OCI-LY7 (cell line): ENCODE results near the gene RAB11FIP4. TPM values are rescaled to one million over a fixed set of nuclear protein-coding genes. Genes with fewer than 3 reads are reported as not detected.

Experiments
- BruUV-seq: library from RNA; stranded (reverse); fragments of 400-500 nt; replicated peaks from 2 replicates; lab custom pipeline; 2021; lab: Mats Ljungman, UMichigan
- CTCF ChIA-PET: fragments of 300-600 bp; sonication (Branson Sonifier 250); formaldehyde crosslinking; loops from one replicate; lab custom pipeline; 2022; ENCODE audit warnings: antibody characterized with exemption; ENCODE audit not compliant: unreplicated experiment; lab: Charles Lee
- POLR2A ChIA-PET: fragments of 300-600 bp; sonication (Branson Sonifier 250); formaldehyde crosslinking; loops from one replicate; lab custom pipeline; 2022; ENCODE audit warnings: antibody characterized with exemption; lab: Charles Lee
- DNase-seq: peaks from one replicate; pipeline ENCODE4 v3.0.0-alpha.2; 2015; ENCODE audit warnings: low spot score
- H2AFZ ChIP-seq: fragments of 200-600 bp; sonication (generic), shearing (Covaris generic); 2 replicates; pipeline ENCODE4 v1.6.1; 2014; ENCODE audit warnings: mild to moderate bottlenecking, antibody characterized with exemption, low read length, moderate library complexity
- H3K27ac ChIP-seq: fragments of 200-600 bp; sonication (generic); 2 replicates; pipeline ENCODE4 v1.5.1; 2014; ENCODE audit warnings: mixed run types, low read depth, mild to moderate bottlenecking, moderate library complexity, low read length, inconsistent platforms; ENCODE audit not compliant: poor library complexity, severe bottlenecking
- H3K36me3 ChIP-seq: fragments of 200-600 bp; sonication (generic); 2 replicates; pipeline ENCODE4 v1.6.1; 2014; ENCODE audit warnings: mild to moderate bottlenecking, antibody characterized with exemption, low read length, moderate library complexity, mixed read lengths; ENCODE audit not compliant: insufficient read depth
- H3K4me1 ChIP-seq: fragments of 200-600 bp; sonication (generic); 2 replicates; pipeline ENCODE4 v1.5.1; 2014; ENCODE audit warnings: mild to moderate bottlenecking, low read length; ENCODE audit not compliant: insufficient read depth, poor library complexity, severe bottlenecking
- H3K4me2 ChIP-seq: fragments of 200-600 bp; sonication (generic); 2 replicates; pipeline ENCODE4 v1.6.1; 2014; ENCODE audit warnings: mild to moderate bottlenecking, low read length
- H3K4me3 ChIP-seq: fragments of 200-600 bp; sonication (generic); 2 replicates; pipeline ENCODE4 v1.5.1; 2014; ENCODE audit warnings: mild to moderate bottlenecking, low read depth, low read length; ENCODE audit not compliant: poor library complexity, severe bottlenecking
- H3K79me2 ChIP-seq: fragments of 200-600 bp; sonication (generic); 2 replicates; pipeline ENCODE4 v1.6.1; 2016; ENCODE audit warnings: low read depth, mild to moderate bottlenecking, low read length, moderate library complexity, mixed read lengths; ENCODE audit not compliant: insufficient read depth
- H3K9me2 ChIP-seq: fragments of 200-600 bp; sonication (generic); 2 replicates; pipeline ENCODE4 v1.6.1; 2016; ENCODE audit warnings: mild to moderate bottlenecking, low read length, mixed read lengths; ENCODE audit not compliant: insufficient read depth
- H3K9me3 ChIP-seq: fragments of 200-600 bp; sonication (generic); 2 replicates; pipeline ENCODE4 v1.6.1; 2014; ENCODE audit warnings: mild to moderate bottlenecking, mixed run types, low read length, mixed read lengths
- H4K20me1 ChIP-seq: fragments of 200-600 bp; sonication (generic); 2 replicates; pipeline ENCODE4 v1.6.1; 2014; ENCODE audit warnings: mild to moderate bottlenecking, antibody characterized with exemption, low read length, moderate library complexity, mixed read lengths; ENCODE audit not compliant: insufficient read depth
- EZH2phosphoT487 ChIP-seq: fragments of 200-600 bp; sonication (generic); IDR thresholded peaks from 2 replicates; pipeline ENCODE4 v1.6.1; 2018; ENCODE audit warnings: low read depth, borderline replicate concordance, mild to moderate bottlenecking, mixed run types, antibody characterized with exemption, low read length, moderate library complexity, mixed read lengths
- intact Hi-C: fragments of 100-400 bp; cut with micrococcal nuclease; formaldehyde crosslinking; loops from one replicate; pipeline ENCODE4 v1.10.0; 2022; ENCODE audit not compliant: unreplicated experiment
- total RNA-seq, 2 experiments: library from RNA; depleted of rRNA in 1 of 2; stranded (reverse); fragments of >200 nt in 1 of 2; shearing (Covaris generic) in 1 of 2; gene quantifications; 2 replicates each; pipeline ENCODE4 v1.2.3, GENCODE V29; 2014 to 2022
- TF ChIP-seq, protein P1 (sequence below): fragments of 200-600 bp; sonication (generic); conservative IDR thresholded peaks from 2 replicates; pipeline ENCODE4 v1.5.1; 2014; ENCODE audit warnings: mild to moderate bottlenecking, antibody characterized with exemption, low read length, moderate library complexity, mixed read lengths

The RAB11FIP4 gene
- total RNA-seq, 2 experiments from 2014 or later = 5.8 to 15.0 TPM

DNA sequence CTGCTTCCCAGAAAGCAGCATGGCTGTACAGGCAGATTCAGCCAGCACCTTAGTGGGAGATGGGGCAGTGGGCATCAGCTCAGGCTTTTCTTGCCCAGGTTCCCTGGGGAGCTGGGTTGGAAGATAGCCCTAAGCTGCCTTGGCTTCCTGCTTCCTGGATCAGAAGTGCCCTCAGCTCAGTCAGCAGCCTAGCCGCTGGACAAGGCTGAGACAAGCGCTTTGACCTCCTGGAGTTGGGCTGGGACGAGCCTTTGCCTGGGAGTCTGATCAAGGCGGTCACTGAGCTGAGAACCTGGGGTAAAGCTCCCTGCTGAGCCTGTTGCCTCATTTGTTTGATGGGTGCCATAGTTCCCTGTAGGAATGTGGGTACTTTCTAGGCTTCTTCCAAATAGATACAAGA, 190.0 kb downstream of the RAB11FIP4 start:
- no peaks in the 10 kb centered on the region for H3K9me2 ChIP-seq
- TF ChIP-seq, protein P1, sequence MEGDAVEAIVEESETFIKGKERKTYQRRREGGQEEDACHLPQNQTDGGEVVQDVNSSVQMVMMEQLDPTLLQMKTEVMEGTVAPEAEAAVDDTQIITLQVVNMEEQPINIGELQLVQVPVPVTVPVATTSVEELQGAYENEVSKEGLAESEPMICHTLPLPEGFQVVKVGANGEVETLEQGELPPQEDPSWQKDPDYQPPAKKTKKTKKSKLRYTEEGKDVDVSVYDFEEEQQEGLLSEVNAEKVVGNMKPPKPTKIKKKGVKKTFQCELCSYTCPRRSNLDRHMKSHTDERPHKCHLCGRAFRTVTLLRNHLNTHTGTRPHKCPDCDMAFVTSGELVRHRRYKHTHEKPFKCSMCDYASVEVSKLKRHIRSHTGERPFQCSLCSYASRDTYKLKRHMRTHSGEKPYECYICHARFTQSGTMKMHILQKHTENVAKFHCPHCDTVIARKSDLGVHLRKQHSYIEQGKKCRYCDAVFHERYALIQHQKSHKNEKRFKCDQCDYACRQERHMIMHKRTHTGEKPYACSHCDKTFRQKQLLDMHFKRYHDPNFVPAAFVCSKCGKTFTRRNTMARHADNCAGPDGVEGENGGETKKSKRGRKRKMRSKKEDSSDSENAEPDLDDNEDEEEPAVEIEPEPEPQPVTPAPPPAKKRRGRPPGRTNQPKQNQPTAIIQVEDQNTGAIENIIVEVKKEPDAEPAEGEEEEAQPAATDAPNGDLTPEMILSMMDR = no peak
- no peak for TF ChIP-seq EZH2phosphoT487
- no peak overlapping the region for H3K4me3 ChIP-seq
- DNase-seq = no peak
- POLR2A ChIA-PET = no interaction called here
- intact Hi-C loops = no loop called here
- no TSS peak for BruUV-seq
- CTCF ChIA-PET = no interaction called here
- no peaks in the 10 kb centered on the region for H3K36me3 ChIP-seq
- no peak overlapping the region for H3K27ac ChIP-seq
- no peaks in the 10 kb centered on the region for H3K4me1 ChIP-seq
- no peaks in the 10 kb centered on the region for H3K79me2 ChIP-seq
- no peaks in the 10 kb centered on the region for H4K20me1 ChIP-seq
- H2AFZ ChIP-seq = no peak overlapping the region
- no peak overlapping the region for H3K4me2 ChIP-seq
- H3K9me3 ChIP-seq = no peaks in the 10 kb centered on the region

DNA sequence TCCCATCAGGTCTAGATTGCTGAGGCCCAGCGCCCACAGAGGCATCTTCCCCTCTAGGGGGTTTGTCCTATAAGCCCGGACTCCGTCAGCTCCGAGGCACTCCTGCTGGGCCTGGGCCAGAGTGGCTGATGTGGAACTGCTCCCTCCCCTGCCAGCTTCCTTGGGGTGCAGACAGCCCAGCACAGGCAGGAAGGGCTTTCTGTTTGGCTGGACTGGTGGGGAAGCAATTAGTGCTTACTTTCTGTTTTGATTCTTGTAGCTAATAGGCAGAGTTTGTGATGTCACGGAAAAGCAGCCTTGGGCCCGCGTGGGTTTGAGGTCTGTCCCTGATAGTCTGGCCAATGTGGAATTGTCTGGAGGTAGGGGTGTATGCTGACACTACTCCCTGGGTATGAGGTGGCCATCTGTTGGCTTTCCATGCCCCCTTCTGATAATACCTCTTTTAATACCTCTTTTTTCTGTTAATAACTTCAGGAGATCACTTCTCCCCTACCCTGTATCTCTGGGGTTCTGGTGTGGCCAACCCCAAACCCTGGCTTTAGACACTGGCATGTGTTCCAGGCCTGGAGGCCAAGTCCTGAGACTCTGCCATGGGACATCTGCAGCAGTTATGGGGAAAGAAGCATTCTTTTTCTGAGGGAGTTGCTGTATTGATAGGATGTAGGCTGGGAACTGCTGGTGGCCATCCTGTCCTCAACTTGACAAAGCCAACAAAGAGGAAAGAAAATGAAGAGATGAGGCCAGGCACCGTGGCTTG, 190.9 kb downstream of the RAB11FIP4 start:
- BruUV-seq = no TSS peak
- intact Hi-C loops = no loop called here
- Histone ChIP-seq H3K9me3 (no peaks in the 10 kb centered on the region), H3K9me2 (no peaks in the 10 kb centered on the region), H3K4me2 (no peak overlapping the region), H3K4me3 (no peak overlapping the region), H3K4me1 (no peaks in the 10 kb centered on the region), H4K20me1 (no peaks in the 10 kb centered on the region), H3K27ac (no peak overlapping the region), H3K36me3 (no peaks in the 10 kb centered on the region), H3K79me2 (no peaks in the 10 kb centered on the region), H2AFZ (no peak overlapping the region)
- ChIA-PET POLR2A (no interaction called here), CTCF (no interaction called here)
- no peak for TF ChIP-seq EZH2phosphoT487
- TF ChIP-seq, protein P1 = no peak
- DNase-seq = no peak

DNA sequence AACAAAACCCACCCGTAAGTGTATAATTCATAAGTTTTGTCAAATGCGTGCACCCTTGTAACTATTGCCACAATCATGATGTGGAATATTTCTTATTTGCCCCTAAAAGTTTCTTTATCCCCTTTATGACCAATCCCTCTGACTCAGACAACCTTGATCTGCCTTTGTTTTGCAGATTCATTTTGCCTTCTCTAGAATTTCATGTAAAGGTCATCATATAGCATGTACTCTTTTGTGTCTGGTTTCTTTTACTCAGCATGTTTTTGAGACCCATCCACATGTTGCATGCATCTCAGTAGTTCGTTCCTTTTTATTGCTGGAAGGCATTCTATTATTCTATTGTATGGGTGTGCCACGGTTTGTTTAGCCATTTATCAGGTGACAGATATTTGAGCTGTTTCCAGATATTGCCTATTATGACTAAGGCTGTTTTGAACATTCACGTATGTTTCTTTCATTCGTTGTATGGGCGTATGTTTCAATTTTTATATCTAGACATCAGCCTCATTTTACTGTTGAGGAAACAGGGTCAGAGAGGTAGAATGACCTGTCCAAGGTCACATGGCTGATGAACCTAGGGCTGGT, 192.4 kb downstream of the RAB11FIP4 start:
- POLR2A ChIA-PET = no interaction called here

More for the DNA sequence above, 192.4 kb downstream of the RAB11FIP4 start:
- Histone ChIP-seq H3K4me2 (no peak overlapping the region), H2AFZ (no peak overlapping the region), H4K20me1 (no peaks in the 10 kb centered on the region), H3K9me2 (no peaks in the 10 kb centered on the region), H3K36me3 (no peaks in the 10 kb centered on the region), H3K79me2 (no peaks in the 10 kb centered on the region), H3K4me1 (no peaks in the 10 kb centered on the region), H3K9me3 (no peaks in the 10 kb centered on the region), H3K27ac (no peak overlapping the region), H3K4me3 (no peak overlapping the region)
- no peak for DNase-seq
- CTCF ChIA-PET = no interaction called here
- TF ChIP-seq, protein P1 = no peak
- no peak for TF ChIP-seq EZH2phosphoT487
- BruUV-seq = no TSS peak
- intact Hi-C loops = no loop called here
